KG1 (cell line): ENCODE measurements around the gene TLN1.

ENCODE experiments used
- DNase-seq: peaks from one replicate; lab custom pipeline; 2025; lab: John Stamatoyannopoulos, UW

TLN1 gene

DNA sequence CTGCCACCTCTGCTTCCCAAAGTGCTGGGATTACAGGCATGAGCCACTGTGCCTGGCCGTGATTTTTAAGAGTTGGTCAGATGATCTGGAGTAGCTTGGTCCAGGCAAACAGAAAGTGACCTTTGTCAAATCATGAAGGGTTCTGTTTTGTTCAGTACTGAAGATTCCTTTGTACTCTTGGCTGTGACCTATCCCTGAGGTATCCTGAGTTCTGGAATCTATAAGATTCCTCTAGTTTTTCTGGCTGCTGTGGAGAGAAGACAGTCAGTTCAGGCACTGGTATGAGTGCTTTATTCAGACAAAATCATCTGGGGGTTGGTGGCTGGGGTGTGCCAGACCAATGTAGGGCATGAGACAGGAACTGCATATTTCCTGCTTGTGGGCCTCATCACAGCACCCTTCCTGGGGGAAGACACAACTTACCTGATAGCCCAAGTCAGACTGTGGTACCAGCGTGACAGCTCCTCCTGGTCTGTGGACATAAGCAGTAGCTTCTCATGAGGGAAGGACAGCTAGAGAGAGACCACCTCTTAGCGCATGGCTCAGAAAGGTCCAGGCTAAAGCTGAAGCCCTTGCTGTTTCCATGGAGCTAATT, 70.1 kb downstream of the TLN1 start:
- no peak for DNase-seq

- DNase-seq: no peak
Observed at GRCh38 chr9:35660966-35661415, 71.0 kb downstream of the TLN1 start.

- no peak for DNase-seq
Observed at GRCh38 chr9:35659340-35659739, 72.7 kb downstream of the TLN1 start.

- DNase-seq: no peak
Observed at GRCh38 chr9:35658968-35659220, 73.1 kb downstream of the TLN1 start.

DNA sequence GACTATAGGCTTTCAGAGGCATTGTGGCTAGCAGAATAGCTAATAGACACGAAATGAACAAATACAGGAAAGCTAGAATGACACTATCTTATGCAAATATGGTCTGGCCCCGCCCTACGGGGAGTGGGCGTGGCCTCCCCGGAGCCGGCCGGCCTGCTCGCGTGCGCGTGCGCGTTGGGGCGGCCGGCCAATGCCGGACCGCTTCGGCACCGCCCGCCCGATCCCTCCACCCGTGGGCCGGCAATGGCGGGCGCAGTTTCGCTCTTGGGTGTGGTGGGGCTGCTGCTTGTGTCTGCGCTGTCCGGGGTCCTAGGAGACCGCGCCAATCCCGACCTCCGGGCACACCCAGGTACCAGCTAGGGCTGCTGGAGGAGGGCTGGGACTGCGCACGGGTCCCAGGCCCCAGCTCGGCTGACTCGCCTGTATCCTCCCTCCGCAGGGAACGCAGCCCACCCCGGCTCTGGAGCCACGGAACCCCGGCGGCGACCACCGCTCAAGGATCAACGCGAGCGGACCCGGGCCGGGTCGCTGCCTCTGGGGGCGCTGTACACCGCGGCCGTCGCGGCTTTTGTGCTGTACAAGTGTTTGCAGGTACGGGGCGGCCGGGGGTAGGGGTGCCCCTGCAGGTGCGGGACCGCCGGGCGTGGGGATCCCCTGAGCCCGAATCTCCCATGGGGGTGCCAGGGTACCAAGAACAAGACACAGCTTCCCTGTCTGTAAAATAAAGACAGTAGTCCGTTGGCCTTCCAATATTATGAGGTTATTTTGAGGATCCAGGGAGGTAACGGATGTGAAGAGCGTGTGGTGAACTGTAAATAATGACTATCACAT, 73.6 kb downstream of the TLN1 start, which contains the start of gene CCDC107:
Gene CCDC107, plus strand, starts transcription at position 156 of the 831 bp plus-strand sequence. Its CDS starts 88 bp downstream, at position 244.
- peak; percentile 82 for DNase-seq

DNA sequence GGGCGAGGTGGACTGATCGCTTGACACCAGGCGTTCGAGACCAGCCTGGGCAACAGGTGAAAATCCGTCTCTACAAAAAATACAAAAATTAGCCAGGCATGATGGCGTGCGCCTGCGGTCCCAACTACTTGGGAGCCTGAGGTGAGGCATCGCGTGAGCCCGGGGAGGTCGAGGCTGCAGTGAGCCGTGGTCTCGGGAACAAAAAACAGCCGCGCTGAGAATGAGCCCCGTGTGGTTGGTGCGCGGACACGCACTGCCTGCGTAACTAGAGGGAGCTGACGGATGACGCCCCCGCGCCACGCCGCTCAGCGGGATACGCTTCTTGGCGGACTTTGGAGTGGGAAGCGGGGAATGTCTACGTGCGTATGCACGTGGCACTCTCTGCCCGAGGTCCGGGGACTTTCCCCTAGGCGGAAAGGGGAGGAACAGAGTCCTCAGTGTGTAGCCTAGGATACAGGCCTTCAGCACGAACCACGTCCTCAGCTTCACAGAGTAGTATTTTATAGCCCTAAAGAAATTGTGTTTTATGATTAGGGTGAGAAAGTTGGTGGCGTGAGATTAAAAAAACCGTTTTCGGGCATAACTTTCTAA, 74.4 kb downstream of the TLN1 start, which contains the start of gene RMRP:
Gene RMRP, minus strand, starts transcription at position 474 of the 591 bp plus-strand sequence.
- peak; percentile 92 for DNase-seq

DNA sequence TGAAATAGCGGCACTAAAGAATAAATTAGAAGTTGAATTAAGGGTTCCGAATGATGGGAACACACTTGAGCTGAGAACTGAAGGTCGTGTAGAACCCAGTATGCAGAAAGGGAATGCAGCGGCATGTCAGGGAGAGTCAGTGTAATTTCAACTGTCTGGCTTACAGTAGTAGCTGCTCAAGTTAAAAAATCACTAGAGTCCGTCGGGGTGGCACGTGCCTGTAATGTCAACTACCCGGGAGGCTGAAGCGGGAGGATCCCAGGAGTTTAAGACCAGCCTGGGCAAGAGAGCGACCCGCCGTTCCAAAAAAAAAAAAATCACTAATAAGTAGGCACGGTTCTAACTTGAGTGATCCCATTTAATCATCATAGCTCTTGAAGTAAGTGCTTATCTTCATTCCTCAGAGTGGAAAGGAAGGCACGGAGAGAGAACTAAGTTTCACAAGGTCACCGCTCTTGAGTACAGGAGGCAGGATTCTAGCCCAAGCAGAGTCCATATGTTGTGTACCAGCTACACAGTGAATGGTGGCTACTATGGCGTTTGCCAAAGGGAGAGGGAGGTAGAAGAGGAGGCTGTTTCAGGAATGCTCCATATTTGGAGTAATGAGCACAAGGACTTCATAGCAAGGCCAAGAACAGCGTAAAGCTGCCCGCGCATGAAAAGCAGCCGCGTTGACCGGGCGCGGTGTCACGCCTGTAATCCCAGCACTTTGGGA, 75.0 kb downstream of the TLN1 start:
- DNase-seq: no peak

- DNase-seq: no peak
Observed at GRCh38 chr9:35656348-35656747, 75.6 kb downstream of the TLN1 start.

GRCh38 chr9:35653611-35654010, 78.4 kb downstream of the TLN1 start:
- no peak for DNase-seq

- DNase-seq: no peak
Observed at GRCh38 chr9:35652829-35653209, 79.2 kb downstream of the TLN1 start.

DNA sequence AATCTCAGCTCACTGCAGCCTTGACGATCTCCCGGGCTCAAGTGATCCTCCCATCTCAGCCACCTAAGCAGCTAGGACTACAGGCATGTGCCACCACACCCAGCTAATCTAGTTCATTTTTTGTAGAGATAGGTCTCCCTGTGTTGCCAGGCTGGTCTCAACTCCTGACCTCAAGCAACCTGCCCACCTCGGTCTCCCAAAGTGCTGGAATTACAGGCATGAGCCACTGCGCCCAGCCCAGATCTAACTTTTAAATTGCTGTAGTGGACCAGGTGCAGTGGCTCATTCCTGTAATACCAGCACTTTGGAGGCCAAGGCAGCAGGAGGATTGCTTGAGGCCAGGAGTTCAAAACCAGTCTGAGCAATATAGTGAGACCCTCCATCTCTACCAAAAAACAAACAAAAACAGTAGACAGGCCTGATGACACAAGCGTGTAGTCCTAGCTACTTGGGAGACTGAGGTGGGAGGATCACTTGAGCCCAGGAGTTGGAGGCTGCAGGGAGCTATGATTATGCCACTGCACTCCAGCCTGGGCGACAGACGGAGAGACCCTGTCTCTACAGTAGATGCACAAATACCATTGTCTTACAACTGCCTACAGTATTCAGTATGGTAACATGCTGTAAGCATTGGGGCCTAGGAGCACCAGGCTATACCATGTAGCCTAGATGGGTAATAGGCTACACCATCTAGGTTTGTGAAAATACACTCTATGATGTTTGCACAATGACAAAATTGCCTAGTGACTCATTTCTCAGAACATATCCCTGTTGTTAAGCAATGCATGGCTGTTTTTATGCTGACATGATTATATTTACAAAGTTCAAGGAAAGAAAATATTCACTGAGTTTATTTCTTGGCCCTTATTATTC, 79.8 kb downstream of the TLN1 start:
- no peak for DNase-seq

DNA sequence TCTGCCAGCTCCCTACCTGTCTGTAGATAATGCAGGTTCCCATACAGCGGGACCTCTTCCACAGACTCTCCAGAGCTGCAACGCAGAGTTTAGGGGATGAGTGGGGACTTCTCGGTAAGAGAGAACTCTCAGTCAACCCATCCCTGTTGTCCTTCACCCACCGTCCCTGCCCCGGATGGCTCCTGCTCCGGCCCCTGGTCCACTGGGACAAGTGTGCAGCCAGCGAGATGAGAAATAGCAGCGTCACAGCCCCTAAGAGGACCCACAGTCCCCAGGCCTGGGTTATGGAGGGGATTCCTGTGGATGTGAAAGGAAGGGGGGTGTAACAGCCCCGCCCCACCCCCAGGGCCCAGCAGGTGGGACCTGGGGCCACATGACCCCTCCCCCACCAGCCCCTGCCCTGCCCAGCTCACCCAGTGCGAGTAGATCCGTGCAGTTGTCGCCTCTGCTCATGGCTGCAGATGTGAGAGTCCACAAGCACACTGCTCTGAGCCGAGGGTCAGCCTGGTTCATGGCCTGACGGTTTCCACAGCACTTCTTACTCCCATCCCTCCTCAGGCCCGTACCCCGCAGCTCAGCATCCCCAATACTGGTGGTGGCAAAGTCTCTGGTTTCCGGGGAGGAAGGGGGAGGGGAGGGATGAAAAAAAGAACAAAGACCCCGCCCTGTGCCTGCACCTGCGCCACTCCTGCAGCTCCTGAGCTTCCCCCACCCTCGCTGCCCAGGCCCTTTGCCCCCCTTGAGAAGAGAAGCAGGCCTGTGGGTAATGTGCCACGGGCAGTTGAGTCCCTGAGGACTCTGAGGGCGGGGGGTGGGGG, 81.4 kb downstream of the TLN1 start, which contains the start of gene SIT1:
Gene SIT1, minus strand, starts transcription at position 591 of the 818 bp plus-strand sequence. Its CDS starts 78 bp downstream, at position 513.
- no peak for DNase-seq

DNA sequence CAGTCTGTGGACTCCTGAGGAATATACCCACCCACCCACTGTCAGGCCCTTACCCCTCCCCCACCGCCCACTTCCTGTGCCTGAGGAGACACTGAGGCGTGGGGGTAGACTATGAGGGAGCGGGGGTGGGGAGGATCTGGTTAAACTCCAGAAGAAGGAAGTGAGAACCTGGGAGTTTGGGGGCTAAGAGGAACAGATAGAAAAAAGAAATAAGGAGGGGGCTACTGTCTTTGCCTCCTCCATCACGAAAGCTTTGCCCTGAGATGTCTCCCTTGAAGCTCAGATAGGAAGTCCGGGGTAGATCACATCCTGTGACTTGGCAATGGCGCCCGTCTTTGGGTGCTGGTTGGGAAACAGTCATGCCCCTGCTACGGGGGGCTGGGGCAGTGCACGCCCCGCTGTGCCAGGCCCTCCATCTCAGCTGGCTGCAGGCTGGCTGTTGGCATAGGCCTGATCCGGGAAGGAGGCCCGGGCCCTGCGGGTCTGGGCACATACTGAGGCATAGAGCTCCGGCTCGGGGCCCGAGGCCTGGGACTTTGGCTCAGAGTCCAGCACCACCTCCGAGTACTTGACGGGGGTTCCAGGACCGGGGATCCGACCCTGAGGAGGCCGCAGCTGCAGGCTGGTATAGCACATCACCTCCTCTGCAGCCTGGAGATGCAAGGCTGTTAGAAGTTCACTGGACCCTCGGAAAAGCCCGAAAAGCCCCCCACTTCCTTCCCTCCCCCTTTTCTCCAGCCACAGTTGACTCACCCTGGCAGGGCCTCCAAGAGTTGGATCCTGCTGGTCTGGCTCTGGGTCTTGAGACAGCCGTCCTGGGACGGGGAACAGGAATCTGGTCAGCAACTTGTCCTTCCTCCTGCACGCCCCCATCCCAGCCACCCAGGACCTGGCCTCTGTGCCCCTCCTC, 82.3 kb downstream of the TLN1 start:
- no peak for DNase-seq
